HG03378 (cell line): ENCODE results near the gene NCCRP1.

Experiments used
- ATAC-seq: cut with Tn5 transposase; IDR thresholded peaks from one replicate; pipeline ENCODE4 v1.9.1; 2021; ENCODE audit warnings: mild to moderate bottlenecking, moderate library complexity; ENCODE audit not compliant: unreplicated experiment

The NCCRP1 gene

GRCh38 chr19:39196860-39197562 is at the start of gene NCCRP1:
TSS of gene NCCRP1 (plus strand) at chr19:39196964. CDS start at chr19:39196983, 19 bp downstream.
- no peak for ATAC-seq

GRCh38 chr19:39147480-39147879 is 49.3 kb upstream of the NCCRP1 start:
- no peak for ATAC-seq

- ATAC-seq = no peak
These were observed 47.7 kb upstream of the NCCRP1 start for GRCh38 chr19:39148939-39149529.

- ATAC-seq = no peak
These were observed 46.5 kb upstream of the NCCRP1 start for GRCh38 chr19:39150235-39150634.

GRCh38 chr19:39150807-39151600 is 45.8 kb upstream of the NCCRP1 start:
- no peak for ATAC-seq

GRCh38 chr19:39152066-39152465 is 44.7 kb upstream of the NCCRP1 start:
- no peak for ATAC-seq

GRCh38 chr19:39154100-39154628 is 42.6 kb upstream of the NCCRP1 start:
- ATAC-seq = no peak

- ATAC-seq = no peak
These were observed 42.1 kb upstream of the NCCRP1 start for GRCh38 chr19:39154629-39155100.

- no peak for ATAC-seq
These were observed 41.6 kb upstream of the NCCRP1 start for GRCh38 chr19:39155114-39155700.

GRCh38 chr19:39155741-39156140 is 41.0 kb upstream of the NCCRP1 start:
- ATAC-seq = no peak

- ATAC-seq = no peak
These were observed 40.2 kb upstream of the NCCRP1 start for GRCh38 chr19:39156326-39157230.

GRCh38 chr19:39157275-39157996 is 39.3 kb upstream of the NCCRP1 start:
- no peak for ATAC-seq

GRCh38 chr19:39157997-39158389 is 38.8 kb upstream of the NCCRP1 start:
- no peak for ATAC-seq

GRCh38 chr19:39158646-39159260 is 38.0 kb upstream of the NCCRP1 start:
- ATAC-seq = no peak

GRCh38 chr19:39160523-39160861 is 36.3 kb upstream of the NCCRP1 start:
- ATAC-seq = no peak

- ATAC-seq = no peak
These were observed 35.7 kb upstream of the NCCRP1 start for GRCh38 chr19:39160889-39161672.

- no peak for ATAC-seq
These were observed 34.2 kb upstream of the NCCRP1 start for GRCh38 chr19:39162441-39163043.

- no peak for ATAC-seq
These were observed 33.1 kb upstream of the NCCRP1 start for GRCh38 chr19:39163621-39164020.
